ENCODE results near the gene LCORL. TPM values are rescaled to one million over a fixed set of nuclear protein-coding genes. Genes with fewer than 3 reads are reported as not detected.
"Not testable (repeated sequence)": the region's sequence is repeated elsewhere in the genome, so short reads cannot be mapped to it uniquely, and the experiment has no call there.

Gene LCORL
- 10 to 100 TPM; 27.4 to 28.9 (median 28.4) TPM for polyA plus RNA-seq (ENCODE audit: insufficient read length in 3 of 3)

DNA sequence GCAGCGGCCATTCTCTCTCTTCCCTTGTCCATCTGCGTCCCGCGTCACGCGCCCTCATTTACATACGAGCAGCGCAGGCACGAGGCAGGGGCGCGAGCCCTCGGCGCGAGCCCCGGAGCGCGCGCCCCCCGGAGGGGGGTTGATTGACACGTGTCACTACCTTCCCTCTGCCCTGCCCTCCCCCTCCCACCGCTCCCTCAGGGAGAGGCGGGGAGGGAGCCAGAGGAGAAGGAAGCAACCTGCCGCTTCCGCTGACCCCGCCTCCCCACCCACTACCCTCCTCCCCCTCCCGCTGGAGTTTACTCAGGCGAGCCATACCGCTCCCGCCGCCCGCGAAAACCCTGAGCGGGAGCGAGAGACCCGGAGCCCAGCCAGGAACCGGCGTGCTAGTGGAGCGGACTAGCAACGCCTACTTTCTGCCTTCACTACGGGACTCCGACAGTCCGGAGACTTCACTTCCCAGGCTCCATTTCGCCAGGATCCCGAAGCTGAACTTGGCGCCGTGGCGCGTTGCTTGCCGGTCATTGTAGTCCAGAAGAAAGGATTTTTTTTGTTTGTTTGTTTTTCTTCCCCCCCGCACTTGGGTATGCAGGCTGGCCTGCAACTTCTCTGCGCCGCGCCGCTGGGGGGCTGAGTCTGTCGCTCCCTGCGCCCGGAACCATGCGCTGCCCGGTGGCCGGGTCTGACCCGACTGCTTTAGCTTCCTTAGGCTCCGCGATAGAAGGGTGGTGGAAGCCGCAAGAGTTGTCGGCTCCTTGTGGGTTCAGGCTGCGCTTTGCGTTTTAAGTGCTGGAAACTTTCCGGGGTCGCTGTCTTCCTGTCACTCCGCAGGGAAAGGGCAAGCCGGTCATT is at the start of gene LCORL:
LCORL (minus strand) TSS at position 36 of the 852 bp plus-strand sequence; CDS start at position 32, 4 bp downstream.
- DNase-seq (ENCODE audit: low read depth in 3 of 3, low spot score in 2 of 3), result peak; percentile 89 to 94 (median 90)

DNA sequence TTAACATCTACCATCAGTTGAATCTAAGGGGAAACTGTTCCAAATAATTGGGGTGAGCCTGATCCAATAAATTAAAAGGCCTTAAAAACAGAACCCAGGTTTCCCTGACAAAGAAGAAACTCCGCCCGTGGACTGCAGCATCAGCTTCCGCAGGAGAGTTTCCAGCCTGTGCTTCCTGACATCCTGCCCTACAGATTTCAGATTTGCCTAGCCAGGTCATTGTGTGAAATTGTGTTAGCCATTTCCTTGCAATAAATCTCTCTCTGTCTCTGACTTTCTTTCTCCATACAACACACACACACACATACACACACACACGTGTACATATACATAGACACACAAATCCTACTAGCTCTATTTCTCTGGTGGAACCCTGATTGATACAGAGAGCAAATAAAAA is 48.3 kb upstream of the LCORL start:
- no peak for DNase-seq (ENCODE audit: low read depth in 3 of 3, low spot score in 2 of 3)

DNA sequence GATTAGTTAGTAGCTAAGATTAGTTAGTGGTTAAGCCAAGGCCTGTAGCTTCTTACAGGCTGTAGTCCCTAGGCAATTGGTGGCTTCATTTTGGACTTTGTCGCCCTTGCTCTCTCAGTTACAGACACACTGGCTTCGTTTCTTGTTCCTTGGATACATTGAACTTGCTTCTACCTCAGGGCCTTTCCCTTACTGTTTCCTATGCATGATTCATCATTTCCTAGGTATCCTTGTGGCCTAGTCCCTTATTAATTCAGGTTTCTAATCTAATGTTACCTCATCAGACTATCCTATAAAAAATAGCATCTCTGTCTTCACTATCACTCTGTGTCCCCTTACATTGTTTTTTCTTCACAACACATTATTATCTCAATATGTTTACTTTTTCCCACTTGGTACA is 45.5 kb upstream of the LCORL start:
- DNase-seq (ENCODE audit: low read depth in 3 of 3, low spot score in 2 of 3), result no peak

DNA sequence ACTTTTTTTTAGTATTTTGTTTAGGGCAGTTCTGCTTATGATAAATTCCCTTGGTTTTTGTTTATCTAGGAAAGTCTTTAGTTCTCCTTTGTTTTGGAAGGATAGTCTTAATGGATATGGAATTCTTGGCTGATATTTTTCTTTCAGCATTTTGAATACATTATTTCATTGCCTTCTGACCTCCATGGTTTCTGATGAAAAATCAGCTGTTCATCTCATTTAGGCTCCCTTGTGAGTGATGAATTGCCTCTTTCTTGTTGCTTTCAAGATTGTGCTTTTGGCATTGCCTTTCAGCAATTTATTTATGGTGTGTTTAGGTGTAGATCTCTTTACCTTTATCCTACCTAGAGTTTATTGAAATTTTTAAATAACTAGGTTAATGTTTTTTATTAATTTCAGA is 41.5 kb upstream of the LCORL start:
- no peak for DNase-seq (ENCODE audit: low read depth in 3 of 3, low spot score in 2 of 3)

DNA sequence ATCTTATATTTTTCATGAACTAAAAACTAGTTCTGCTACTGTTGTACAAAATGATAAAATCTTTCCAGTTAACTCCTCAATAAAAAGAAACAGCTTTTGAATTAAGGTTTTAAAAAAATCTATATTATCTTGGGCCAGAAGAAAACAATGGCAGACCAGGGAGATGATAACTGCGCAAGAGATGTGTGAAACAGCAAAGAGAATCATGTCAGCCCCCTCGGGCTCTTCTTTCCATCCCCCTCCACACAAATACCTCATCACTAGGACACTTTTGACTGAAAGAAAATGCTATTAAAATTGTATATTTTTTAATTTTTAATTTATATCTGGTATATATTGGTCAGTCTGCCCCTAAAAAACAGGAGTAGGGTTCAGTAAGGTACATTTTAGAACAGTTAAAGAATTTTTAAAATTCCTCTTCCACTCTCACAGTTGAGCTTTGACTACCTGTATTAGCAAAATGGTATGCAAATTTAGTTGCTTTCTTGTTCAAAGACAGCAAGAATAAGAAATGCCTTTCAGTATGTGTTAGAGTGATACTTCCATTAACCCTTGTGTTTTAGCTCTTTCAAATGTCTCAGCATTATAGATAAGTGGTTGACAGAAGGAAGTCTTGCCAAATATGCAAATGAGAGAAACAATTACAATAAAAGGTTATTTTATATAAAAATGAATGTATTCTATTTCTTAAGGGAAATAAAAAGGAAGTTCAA is 36.4 kb upstream of the LCORL start:
- no peak for DNase-seq (ENCODE audit: low read depth in 3 of 3, low spot score in 2 of 3)

DNA sequence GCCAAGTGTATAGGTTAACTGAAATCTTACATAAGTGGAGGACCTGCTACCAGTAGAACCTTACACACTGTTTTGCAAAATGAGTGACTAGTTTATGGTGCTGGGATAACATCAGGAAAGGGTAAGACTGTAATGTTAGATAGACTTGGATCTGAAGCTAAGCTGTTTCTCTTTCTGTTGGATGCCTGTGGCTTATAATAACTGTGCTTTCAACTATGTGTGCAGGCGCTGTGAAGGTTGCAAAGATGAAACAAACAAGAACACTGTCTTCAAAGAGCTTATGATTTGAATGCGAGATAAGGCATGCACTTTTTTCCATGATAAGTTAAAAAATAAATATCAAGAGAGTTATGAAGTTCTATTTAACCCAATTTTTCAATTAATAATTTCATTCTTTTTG is 34.5 kb upstream of the LCORL start:
- DNase-seq (ENCODE audit: low read depth in 3 of 3, low spot score in 2 of 3), result no peak

DNA sequence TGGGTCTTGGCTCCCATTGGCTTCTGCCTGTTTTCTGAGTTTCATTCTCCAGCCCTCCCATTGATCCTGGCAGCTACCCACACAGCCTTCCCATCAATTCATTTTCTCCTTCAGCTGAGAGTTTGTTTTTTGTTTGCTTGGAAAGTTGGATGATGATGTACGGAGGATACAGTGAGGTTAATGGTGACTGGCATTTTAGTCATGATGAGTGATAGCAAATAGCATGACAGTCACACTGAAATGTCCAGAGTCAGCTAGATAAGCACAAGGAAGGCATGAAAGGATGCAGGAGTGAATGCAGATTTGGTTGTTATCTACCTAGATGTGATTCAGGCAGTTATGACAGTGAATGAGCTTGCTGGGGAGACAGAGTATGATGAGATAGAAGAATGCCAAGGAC is 30.6 kb upstream of the LCORL start:
- DNase-seq (ENCODE audit: low read depth in 3 of 3, low spot score in 2 of 3), result no peak

DNA sequence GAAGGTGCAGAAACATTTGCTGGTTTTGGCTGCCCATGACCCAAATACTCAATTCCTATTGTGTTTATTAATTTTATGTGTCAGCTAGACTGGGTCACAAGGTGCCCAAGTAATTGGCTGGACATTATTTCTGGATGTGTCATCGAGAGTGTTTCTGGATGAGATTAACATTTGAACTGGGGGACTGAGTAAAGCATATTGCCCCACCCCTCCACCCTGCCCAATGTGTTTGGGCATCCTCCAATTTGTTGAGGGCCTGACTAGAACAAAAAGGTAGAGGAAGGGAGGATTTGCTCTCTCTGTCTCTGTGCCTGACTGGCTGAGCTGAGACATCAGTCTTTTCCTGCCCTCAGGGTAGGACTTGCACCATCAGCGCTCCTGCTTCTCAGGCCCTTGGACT is 29.7 kb upstream of the LCORL start:
- DNase-seq (ENCODE audit: low read depth in 3 of 3, low spot score in 2 of 3), result no peak

DNA sequence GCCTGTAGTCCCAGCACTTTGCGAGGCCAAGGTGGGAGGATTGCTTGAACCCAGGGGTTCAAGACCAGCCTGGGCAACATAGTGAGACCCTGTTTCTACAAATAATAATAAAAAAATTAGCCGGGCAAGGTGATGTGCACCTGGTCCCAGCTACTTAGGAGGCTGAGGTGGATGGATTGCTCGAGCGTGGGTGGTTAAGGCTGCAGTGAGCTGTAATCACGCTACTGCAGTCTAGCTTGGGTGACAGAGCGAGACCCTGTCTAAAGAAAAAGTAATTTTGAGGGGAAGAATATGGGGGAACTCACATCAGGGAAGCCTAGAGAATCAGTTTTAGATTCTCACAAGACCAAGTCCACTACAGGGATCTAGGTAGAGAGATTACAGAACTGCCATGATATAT is 28.9 kb upstream of the LCORL start:
- DNase-seq (ENCODE audit: low read depth in 3 of 3, low spot score in 2 of 3), result no peak

DNA sequence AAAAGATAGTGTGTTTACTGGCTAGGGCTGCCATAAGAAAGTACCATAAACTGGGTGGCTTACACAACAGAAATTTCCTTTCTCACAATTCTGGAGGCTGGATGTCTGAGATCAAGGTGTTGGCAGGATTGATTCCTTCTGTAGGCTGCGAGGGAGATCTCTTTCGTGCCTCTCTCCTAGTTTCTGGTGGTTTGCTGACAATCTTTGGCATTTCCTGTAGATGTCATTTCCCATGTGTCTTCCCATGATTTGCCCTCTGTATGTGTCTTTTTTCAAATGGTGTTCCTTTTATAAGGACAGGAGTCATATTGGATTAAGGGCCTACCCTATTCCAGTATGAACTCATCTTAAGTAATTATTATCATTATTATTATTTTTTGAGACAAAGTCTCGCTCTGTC is 27.9 kb upstream of the LCORL start:
- DNase-seq (ENCODE audit: low read depth in 3 of 3, low spot score in 2 of 3), result no peak

DNA sequence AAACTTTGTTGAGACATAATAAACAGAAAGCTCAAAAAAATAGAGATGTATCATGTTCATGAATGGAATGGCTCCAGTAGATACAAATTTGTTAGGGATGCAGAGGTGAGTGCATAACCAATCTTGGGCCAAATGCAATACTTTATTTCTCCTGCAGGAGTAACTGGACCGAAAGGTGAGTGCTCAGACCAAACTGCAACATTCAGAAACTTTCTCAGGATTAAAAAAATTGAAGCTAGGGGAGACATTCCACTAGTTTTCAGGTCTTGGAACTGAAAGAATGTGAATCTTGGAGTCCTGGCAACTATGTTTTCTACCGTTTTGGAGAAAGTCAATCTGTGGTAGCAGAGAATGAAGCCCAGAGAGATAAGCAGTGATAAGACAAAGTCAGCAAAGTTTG is 21.2 kb upstream of the LCORL start:
- DNase-seq (ENCODE audit: low read depth in 3 of 3, low spot score in 2 of 3), result no peak

DNA sequence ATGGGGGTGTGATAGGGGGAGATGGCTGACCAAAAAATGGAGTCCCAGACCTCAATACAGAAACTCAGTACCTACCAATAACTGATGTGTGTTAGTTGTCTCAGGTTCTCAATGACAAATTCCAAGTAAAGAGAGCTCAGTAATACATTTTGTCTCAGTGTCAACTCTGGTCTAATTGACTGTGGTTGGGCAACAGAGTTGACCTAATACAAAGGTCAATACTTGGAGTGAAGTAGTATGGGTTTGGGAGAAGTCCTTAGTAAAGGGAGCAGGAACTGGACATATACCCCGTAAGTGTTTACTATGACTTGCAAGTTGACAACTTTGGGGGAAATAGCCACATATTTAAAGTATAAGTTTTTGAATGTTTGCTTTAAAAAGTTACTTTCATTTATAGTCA is 20.5 kb upstream of the LCORL start:
- no peak for DNase-seq (ENCODE audit: low read depth in 3 of 3, low spot score in 2 of 3)

DNA sequence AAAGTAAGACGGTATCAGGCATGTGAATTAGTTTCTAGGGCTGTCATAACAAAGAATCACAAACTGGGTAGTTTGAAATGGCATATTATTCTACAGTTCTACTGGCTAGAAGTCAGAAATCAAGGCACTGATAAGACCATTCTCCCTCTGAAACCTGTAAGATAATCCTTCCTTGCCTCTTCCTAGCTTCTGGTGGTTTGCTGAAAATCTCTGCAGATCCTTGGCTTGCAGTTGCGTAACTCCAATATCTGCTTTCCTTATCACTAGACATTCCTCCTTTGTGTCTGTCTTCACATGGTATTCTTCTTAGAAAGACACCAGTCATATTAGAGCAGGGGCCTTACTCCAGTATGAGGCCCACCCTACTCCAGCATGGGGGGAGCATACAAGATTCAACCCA is 19.6 kb upstream of the LCORL start:
- DNase-seq (ENCODE audit: low read depth in 3 of 3, low spot score in 2 of 3), result no peak

DNA sequence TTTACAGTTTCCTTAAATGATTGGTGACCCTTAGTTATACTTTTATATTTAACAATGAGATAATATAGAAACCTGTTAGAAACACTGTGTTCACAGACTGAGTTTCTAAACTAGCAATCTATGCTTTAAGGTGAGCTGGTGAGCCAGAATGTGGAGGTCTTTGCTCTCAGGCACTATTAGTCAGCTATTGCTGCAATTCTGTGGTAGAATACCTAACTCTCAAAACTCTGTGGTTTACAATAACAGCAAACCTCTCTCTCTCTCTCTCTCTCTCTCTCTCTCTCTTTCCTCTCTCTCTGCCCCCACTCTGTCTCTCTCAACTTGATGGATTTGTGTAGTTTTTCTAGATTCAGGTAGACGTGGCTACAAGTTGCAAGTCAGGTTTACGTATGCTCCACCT is 17.6 kb upstream of the LCORL start:
- DNase-seq (ENCODE audit: low read depth in 3 of 3, low spot score in 2 of 3), result no peak

DNA sequence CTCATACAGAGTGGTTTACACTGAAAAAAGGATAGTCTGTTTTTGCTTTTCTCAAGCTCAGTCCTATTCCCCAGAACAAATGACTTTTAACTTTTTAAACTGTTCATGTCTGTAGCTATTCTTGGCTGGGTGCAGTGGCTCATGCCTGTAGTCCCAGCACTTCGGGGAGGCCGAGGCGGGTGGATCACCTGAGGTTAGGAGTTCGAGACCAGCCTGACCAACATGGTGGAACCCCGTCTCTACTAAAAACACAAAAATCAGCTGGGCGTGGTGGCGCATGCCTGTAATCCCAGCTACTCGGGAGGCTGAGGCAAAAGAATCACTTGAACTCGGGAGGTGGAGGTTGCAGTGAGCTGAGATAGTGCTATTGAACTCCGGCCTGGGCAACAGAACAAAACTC is 14.8 kb upstream of the LCORL start:
- DNase-seq (ENCODE audit: low read depth in 3 of 3, low spot score in 2 of 3), result not testable (repeated sequence)

DNA sequence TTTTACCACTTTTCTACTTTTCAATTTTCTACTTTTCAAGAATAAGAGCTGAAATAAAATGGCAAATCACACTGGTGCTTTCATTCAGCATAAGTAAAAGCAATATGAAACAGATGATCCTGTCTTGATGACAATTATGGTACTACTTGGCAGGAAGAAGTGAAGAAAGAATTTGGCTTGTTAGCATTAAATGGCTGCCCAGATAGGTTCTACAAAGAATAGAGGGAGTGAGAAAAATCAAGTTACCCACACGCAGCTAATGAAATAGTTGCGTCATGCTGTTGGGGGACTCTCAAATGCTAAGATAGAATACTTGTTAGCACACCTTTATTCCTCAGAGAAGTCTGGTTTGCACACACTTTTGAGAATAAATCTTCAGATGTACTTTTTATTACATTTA is 12.5 kb upstream of the LCORL start:
- no peak for DNase-seq (ENCODE audit: low read depth in 3 of 3, low spot score in 2 of 3)

DNA sequence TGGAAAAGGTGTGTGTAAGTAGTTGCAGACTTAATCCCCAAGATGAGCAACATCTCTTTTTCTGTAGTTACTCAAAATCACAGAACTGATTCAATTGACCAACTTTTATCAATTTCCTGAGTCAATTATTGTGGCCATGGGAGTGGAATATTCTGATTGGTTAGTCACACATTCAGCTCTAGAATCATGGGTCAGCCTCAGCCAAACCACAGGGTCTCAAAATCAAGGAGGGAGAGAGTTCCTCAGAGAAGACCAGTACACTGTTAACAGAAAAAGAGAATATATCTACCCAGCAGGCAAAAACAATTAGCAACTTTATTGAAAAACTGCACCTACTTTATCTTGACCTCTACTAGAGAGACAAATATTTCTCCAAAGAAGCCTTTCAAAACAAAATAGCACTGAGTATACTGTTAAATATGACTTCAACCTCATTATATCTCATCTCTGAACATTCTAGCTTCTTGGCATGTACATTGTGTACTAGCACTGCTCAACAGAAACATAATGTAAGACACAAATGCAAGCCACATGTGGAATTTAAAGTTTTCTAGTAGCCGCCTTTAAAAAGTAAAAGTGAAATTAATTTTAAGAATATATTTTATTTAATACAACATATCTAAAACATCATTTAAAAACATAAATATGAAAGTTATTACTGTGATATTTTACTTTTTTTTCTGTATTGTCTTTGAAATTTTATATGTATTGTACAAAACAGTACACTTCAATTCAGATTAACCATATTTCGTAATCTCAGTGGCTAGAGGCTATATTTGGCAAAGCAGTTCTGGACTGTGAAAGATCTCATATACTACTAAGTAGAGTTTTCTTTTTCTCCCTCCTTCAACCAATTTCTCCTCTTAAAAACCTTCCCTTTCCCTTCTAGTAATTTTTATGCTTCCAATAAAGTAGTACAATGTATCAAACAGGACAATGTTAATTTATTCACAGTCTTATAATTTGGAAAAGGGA is 11.8 kb upstream of the LCORL start:
- no peak for DNase-seq (ENCODE audit: low read depth in 3 of 3, low spot score in 2 of 3)

DNA sequence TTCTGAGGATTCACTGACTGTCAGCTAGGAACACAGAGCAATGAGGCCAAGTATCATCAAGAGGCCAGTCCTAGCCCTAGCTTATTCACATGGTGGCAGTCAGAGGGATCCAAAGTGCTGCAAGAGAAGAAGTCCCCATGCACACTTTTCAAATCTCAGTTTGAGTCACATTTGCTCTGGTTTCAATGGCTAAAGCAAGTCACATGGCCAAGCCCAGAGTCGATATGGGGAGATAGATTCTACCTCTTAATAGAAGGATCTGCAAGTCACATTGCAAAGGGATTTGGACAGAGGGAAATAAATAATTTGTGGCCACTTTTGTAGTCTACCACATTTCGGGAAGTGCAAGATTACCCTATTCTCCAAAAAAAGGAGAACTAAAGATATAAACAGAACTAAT is 3.7 kb upstream of the LCORL start:
- no peak for DNase-seq (ENCODE audit: low read depth in 3 of 3, low spot score in 2 of 3)

DNA sequence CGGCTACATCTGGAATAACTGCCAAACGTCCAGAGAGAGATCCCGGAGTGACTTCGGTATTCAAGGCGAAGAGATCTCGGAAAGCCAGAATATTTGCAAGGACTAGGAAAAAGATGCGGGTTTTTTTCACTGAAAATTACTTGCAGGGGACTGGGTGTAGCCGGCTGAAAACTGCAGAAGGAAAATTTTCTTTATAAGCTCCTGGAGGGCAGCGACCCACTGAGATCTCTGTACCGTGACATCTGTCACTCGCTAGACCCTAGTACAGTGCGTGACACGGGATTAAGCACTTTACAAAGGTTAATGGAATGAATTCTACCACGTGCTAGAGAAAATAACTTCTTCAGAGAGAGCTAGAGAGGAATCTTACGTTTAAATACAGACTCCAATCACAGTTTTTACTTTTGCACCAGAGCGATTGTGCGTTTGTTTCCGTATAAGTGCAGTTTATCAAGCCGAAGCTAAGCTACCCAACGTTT is 1.1 kb upstream of the LCORL start:
- no peak for DNase-seq (ENCODE audit: low read depth in 3 of 3, low spot score in 2 of 3)

DNA sequence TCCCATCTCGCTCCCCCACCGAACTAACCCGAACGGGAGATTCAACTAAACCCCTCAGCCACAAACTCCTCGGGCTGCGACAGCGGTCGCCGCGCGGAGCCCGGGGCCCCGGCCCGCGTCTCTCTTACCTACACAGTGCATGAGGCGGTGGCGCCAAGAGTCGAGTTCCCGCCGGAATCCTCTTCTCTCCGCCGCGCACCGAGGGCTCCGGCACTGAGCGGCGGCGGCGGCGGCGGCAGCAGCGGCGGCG is 160 bp downstream of the LCORL start:
- peak in 1 of 3 donors; percentile 12 for DNase-seq (ENCODE audit: low read depth in 3 of 3, low spot score in 2 of 3)
